Measurements from ENCODE around the gene PPP2R5C.

PPP2R5C gene

DNA sequence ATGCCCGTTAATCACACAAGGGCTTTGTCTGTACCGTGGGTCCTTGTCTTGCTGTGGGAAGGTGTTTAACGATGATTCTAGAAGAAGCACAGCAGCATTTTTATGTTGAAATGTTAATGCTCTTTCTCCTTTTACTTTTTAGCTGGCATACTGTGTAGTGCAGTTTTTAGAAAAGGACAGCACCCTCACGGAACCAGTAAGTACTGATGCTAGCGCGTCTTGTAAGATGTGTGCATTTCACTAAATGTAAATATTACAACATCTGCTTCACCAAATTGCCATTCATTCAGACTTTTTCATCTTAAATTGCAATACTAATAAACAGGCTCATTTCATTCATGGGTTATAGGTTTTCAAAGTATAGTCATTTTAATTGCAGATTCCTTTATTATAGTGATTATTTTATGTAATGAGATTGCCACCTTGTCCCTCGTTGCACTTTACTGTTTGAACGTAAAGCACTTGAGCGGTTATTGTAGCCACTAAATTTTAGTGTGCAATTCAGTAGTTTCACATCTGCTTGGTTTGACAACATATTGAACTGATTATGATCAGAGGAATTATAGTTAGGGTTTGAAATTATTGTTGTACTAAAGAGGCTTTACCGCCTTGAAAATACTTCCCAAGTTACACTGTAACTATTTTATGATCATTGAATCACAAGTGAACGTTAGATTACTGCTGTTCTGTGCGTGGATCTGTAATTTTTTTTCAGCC is 133.0 kb downstream of the PPP2R5C start:
- DNase-seq, result no peak

DNA sequence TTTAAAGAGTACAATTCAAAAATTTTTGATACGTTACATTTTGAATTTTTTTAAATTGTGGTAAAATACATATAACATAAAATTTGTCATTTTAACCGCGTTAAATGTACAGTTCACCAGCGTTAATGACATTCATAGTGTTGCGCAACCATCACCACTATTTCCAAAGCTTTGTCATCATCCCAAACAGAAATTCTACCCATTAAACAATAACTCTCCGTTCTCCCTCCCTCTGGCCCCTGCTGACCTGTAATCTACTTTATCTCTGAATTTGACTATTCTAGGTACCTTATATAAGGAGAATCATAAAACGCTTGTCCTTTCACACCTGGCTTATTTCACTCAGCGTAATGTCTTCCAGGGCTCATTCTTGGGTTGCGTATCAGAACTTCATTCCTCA is 133.7 kb downstream of the PPP2R5C start:
- DNase-seq, result no peak

DNA sequence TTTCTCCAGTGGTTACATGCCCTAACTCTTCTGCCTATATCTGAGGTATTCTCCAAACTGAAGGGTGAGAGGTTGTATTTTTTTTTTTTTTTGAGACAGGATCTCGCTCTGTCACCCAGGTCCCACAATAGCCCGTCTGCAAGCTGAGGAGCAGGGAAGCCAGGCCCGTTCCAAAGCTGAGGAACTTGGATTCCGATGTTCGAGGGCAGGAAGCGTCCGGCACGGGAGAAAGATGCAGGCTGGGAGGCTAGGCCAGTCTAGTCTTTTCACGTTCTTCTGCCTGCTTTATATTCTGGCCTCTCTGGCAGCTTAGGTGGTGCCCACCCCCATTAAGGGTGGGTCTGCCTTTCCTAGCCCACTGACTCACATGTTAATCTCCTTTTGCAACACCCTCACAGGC is 135.8 kb downstream of the PPP2R5C start:
- DNase-seq, result no peak

DNA sequence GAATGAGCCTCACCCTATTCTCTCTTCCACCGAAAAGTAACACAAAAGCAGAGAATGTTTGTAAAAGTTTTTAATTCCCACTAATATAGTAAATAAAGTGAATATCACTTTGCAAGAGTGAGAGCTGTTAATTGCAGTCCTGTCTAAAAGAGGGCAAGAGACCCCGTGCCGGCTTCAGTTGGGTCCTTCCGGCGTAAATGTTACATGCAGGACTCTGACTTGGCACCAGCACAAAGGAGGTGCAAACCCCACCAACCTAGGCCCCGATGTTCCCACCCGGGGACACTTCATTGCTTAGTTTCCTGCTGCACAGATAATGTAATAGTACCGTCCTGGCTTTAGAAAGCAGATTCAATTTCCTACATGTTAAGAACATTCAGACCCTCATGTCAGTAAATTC is 136.9 kb downstream of the PPP2R5C start:
- no peak for DNase-seq

DNA sequence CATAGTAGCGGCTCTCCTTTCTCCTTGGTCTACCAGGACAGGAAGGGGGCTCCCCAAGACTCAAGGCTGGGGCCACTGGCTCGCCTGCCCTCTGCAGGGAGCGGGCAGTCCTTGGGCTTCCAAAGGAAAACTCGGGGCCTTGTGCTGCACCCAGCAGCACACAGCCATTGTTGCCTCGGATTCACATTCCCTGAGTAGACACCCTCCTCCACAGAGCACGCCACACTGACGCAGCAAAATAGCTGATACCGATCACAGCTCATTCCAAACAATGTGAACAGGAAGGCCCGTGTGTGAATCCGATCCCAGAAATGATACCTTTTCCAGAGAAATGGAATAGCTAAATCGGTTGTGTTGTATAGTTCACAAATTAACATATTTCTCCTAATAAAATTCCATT is 137.8 kb downstream of the PPP2R5C start:
- no peak for DNase-seq

DNA sequence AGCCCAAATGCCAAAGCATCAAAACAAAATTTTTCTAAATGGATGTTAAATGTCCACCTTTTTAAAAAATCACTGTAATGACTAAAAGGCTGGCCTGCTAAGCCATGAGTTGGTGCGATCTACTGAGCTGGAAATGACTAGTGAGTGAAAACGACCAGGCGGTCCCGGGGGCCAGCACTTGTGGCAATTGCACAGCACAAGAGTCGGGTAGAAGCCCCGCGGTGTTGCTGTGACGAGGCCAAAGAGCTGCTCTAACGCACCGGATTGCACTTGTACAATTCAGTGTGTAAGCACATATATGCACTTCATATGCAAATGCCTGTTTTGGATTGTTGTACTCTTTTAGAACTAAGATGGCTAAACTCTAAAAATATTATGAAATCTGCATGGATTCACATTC is 138.7 kb downstream of the PPP2R5C start:
- DNase-seq, result no peak

DNA sequence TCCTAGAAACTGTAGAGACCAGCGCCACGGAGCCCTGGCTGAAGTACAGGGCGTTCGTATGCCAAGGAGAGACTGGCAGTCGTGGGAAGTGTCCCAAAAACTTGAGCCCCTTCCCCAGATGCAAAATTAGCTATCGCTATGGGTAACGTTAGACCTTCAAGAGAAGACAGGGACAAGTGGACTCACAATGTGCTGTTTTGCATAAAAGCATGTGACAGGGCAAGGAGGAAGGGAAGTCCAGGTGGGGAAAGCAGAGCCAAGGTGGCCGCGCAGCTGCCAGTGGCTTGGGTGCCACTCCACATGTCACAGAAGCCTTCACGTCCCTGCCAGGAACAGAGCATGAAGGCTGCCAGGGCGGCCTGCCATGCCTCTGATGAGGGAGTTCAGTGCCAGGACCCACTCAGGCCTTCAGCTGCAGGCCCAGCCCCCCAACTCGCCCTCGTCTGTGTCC is 141.6 kb downstream of the PPP2R5C start:
- no peak for DNase-seq

DNA sequence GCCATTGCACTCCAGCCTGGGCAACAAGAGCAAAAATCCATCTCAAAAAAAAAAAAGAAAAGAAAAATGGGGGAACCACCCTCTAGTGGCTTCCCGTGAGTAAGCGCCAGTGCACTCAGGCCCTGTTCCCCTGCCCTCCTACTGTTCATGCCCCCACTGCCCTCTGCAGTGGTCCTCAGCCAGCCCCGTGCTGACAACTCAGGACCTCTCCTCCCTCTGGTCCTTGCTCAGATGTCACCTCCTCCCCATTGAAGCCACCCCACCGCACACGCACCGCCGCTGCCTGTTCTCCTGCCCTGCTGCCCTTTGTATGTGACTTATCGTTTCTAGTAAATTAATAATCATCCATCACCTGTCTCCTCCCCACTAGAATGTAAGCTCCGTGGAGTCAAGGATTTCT is 144.1 kb downstream of the PPP2R5C start:
- no peak for DNase-seq

DNA sequence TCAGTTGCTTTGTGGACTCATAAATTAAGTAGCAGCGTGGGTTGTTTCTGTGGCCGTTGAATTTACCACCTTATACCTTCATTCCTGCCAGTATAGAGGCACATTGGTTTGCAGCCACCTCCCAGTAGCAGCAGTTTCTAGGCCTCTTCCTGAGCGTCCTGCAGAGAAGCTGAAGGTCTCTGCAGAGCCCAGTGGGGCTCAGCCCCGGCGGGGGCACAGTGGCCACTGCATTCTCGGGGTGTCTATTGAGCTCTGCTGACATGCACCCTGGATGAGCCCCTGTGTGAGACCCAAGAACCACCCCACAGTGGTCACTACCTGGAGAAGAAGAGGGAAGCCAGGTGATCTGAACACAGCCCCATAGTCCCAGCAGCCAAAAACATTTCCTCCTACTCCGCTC is 145.1 kb downstream of the PPP2R5C start:
- DNase-seq, result no peak

DNA sequence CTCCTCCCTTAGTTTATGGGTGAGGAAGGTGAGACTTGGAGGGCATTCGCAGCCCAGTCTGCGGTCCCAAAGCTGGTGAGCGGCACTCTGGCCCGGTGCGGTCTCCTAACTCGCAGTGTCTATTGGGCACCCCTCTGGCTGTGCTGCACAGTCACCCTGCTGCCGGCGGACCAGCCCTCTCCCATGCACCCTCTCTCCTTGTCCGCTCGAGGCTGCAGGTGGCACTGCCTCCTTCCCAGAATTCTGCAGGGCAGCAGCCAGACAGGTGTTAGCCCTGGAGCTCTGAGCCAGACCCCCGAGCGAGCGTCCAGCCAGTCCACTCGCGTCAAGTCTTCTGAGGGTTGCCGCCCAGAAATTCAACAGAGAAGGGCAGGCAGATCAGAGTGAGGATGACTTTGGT is 146.1 kb downstream of the PPP2R5C start:
- DNase-seq, result no peak

DNA sequence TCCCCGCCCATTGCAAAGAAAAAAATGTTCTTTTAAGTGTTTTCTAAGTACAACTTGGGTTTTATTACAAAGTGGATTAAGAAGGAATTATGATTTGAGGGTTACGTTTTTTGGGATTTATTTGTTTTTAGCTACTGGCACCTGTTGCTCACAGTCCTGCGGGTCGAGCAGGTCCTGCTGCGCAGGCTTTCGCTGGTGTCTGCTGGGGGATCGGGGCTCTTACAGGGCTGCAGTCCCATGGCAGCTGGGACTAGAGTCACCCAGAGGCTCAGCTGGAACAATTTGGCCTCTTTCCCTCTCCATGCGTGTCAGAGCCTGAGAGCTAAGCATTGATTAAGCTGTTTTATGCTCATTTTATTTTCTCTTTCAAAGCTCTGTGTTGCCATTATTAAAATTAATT is 147.3 kb downstream of the PPP2R5C start:
- DNase-seq, result no peak

DNA sequence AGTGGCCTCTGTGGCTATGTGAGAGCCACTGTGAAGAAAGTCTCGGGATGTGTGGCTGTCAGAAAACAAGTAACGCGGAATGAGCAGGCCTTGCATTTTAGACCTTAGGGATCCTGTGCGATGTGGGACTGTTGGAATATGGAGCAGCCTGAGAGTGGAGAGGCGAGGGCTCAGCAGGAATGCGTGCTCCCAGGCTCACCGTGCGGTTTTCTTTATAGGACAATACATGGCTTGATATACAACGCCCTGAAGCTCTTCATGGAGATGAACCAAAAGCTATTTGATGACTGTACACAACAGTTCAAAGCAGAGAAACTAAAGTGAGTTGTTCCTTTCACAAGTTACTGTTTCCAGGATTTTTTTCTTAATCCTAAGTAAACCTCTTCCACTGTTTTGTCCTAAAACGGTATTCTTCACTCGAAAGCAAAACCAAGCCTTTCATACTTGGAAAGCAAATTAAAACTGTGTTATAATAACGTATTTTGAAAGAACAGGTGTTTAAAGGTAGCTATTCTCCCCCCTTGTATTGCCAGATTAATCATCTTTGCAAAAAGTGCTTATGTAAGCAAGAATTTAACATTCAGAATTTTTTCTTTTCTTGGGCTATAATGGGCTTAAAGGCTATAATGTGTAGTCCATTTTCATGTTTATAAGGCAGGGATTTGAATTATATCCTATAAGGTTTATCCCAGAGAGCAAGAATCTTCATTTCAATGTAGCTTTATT is 148.0 kb downstream of the PPP2R5C start:
- no peak for DNase-seq

DNA sequence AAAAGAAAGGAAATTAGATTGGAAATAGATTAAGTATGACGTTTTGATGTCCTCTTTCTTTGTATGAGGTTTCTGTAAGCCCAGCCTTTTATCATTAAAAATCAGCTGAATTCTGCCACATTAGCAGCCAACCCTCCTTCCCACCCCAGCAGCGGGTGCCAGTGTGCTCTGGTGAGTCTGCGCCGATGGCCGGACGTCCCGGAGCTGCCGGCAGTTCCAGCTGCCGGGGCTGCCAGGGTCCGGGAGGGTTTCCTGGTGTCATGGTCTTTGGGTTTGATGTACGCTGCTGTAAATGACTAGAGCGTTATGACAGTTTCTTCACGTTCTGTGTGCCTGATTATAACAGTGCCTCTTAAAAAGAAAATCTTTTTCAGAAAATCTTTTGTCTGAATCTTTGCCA is 151.3 kb downstream of the PPP2R5C start:
- no peak for DNase-seq

DNA sequence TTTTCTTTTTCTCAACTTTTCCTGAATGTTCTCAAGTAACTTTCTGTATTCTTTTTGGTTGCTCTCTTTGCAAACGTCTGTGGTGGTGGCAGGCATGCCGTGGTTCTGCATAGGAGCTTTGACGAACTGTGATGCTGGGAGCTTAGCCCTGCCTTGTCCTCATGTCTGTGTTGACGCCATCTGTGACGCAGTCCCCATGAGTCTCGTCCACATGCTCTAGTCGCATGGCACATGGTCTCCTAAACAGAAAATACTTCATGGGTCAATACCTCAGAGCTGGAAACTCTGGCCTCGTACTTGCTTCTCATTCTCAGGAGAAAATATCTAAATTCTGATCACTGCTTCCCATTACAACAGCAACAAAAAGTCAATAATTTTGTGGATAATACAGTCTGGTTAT is 152.6 kb downstream of the PPP2R5C start:
- DNase-seq, result no peak

DNA sequence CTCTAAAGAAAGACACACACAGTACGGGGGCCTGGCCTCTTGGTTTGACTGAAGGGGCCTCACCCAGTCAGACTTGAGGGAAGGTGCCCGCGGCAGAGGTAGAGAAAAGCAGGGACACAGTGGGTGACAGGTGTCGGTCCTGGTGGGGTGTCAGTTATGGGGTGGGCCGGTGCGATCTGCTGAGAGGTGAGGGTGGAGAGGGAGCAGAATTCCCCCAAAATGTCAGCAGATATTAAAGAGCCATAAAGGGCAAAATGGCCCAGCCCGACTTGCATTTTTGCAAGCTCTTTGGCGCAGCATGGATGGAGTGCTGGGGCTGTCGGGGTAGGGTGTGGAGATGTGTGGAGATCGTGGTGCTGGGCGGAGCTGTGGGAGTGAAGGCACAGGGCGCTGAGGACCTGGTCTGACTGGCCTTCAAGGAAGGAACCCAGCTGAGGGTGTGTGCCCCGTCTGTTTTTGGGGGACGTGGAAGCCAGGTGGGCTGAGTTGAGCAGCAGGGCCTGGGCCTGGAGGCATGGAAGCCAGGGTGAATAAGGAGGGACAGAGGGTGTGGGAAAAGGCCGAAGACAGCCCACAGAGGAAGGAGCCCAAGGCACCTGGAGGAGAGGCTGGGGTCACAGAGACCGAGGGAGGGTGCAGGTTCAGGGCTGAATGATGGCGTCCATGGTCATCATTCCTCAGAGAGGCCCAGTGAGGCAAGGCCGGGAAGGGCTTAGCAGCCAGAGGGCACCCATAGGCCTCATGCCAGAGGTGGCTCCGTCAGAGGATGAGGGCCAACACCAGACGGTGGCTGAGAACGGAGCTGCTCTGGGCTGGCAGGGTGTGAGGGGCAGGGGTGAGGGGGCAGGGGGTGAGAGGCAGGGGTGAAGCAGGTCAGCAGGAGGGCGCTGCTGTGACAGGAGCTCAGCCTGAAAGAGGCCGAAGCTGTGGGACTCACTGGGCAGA is 154.6 kb downstream of the PPP2R5C start:
- DNase-seq, result no peak

DNA sequence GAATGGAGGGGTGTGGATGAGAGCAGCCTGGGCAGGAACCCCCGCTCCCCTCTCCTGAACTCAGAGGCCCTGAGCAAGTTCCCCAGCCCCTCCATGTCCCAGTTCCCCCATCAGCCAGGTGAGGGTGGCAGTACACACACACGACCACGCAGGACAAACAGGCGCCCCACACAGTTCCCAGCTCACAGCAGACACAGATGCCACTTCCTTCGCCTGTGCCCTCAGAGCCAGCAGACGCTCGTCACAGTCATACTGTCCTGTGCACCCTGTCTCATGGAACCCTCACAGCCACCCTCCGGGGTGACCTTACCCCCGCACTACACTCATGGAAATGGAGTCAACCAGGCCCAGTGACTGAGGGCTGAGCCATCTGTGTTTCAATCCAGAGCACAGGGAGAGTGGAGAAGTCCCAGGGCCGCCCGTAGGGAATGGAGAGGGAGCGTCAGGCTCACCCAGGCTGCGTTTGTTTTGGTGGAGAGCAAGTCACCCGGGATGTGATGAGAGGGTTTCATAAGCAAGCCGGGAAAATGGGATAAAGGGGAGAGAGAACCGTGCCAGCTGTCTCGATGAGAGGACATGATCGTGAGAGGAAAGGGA is 155.4 kb downstream of the PPP2R5C start:
- no peak for DNase-seq

DNA sequence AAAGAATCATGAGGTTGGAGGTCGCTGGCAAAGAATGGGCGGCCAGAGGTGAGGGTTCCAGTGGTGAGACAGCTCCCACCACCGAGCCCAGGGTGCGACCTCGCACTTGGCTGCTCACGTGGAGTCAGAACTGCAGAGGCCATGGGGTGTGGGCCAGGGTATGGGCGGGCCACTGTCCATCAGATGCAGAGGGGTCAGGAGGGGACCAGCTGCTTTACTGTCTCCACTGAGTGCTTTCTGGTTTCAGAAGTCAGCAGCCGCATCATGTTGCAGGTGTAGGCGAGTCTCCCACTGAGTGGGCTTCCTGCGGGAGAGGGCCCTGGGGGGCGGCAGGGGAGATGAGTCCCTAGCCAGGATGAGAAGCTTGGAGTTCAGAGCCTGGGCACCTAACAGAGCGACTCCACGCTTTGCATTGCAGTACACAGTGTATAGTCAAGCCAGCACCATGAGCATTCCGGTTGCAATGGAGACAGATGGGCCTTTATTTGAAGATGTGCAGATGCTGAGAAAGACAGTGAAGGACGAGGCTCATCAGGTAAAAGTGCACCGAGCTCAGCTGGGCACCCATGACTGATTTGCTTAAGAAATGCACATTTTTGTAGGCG is 156.0 kb downstream of the PPP2R5C start:
- no peak for DNase-seq

DNA sequence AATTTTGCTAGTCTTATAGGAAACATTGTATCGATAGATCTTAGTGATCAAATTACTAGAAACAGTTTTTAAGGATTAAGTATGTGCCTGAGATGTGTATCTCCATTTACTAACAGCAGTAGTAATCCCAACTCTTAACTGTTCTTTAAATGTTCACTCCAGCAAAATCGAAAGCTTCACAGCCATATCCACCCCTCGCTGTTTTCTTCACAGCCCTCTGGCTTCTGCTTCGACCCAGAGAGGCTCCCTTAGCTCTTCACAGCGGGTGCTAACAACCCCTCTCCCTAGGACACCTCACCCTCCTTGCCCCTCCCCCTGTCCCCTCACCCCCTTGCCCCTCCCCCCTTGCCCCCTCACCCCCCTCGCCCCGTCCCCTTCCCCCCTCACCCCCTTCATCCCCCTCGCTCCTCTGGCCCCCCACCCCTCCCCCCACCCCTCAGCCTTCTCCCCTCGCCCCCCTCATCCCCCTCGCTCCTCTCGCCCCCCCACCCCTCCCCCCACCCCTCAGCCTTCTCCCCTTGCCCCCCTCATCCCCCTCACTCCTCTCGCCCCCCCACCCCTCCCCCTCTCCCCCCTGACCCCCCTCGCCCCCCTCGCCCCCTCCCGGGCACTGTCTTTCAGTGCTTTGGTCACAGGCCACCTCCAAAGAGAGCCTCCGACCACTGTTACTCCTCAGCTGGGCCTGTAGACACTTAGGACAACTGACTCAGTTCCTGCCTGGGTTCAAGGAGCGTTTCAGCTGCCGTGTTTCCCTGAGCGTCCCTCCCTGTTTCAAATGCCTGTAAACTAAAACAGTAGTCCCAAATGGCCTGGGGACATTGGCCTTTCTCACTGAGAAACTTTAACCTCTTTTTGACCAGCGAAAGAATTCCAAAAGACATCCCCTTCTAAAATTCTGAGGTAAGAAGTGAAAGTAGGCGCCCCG is 156.8 kb downstream of the PPP2R5C start:
- DNase-seq, result no peak

DNA sequence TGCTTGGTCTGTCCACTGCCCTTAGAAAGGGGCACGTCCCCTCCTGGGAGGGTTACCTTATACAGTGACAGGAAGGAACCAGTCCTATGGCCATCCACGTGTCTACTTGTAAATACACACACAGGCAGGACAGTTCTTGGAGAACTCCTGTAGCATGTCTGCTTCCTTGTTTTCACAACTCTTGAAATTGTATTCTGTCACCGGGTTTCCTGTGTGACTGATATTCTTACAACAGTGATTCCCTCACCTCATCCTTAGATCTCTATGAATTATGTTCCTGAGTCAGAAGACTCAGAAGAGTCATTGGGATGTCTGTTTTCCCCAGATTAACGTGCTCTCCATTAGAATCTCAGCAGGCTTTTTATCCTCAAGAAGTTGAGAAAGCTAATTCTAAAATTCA is 158.8 kb downstream of the PPP2R5C start:
- DNase-seq, result no peak

DNA sequence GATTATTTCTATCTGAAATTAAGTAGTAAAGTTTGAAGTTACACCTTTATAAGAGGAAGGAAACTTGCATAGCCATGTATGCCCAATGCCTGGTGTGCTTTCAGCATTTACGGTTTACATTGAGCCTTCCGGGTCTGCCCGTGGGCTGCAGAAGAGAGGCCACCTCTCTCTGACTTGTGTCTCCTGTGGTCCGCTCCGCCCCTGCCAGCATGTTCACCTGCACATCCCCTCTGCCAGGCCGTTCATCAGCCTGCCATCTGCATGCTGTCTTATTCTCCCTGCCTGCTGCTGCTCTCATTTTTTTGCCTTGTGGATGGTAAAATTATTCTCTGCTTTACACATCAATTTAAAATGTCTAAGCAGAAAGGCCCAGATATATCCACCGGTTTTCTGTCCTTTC is 161.4 kb downstream of the PPP2R5C start:
- DNase-seq, result no peak

DNA sequence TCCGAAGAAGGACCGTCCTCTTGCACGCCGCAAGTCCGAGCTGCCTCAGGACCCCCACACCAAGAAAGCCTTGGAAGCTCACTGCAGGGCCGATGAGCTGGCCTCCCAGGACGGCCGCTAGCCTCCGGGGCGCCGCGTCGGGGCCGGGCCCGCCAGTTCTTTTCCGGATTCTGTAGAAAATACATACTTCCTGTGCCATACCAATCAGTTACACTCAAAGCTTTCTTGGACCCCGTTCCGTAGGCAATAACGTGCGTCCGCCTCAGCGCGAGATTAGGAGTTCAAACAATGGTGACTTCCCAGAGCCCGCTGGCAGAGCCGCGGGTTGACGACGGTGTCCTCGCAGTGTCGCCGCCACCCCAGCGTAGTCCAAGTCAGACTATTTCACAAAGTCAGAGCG is 163.6 kb downstream of the PPP2R5C start:
- DNase-seq, result no peak

DNA sequence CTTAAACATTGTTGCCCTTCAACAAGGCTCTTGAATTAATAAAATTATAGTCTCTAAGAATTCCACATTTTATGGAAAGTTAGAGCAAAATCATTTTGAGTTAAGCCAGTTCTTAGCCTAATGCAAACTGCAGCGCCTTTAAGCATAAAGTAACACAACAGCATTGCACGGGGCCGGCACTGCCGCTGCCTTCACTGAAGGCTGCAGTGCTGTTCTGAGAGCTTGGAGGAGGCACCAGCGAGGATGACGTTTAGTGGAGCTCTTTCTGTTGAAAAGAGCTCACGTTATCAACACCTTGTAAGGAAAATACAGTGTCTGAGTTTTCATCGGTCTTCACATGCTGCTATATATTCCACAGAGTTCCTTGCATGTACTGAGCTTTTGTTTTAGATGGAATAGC is 164.6 kb downstream of the PPP2R5C start:
- no peak for DNase-seq

All from NCI-H2081 (cell line).